ENCODE results near the gene CLNK. TPM values are rescaled to one million over a fixed set of nuclear protein-coding genes. Genes with fewer than 3 reads are reported as not detected.

The CLNK gene
- polyA plus RNA-seq, 3 donors: 0.61 to 1.4 (median 0.95) TPM

DNA sequence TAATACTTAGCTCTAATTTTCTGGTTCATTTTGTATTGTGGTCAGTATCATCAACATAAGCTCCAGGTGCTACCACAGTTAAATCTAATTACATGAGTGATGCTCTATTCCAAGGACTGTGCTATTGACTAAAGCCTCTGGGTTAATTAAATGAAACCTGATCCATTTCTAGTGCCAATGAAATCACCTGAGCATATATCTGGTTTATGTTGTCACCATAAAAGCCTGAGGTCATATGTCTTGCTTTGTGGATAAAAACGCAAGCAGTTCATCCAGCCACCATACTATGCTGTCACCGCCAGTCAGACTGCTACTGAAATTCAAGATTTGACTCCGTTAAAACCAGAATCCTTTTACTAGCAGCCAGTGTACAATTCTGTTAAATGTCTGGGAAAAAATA, 163.1 kb downstream of the CLNK start:
- no peak for DNase-seq

- DNase-seq: no peak
These were observed 174.8 kb downstream of the CLNK start for GRCh38 chr4:10509733-10510132.

DNA sequence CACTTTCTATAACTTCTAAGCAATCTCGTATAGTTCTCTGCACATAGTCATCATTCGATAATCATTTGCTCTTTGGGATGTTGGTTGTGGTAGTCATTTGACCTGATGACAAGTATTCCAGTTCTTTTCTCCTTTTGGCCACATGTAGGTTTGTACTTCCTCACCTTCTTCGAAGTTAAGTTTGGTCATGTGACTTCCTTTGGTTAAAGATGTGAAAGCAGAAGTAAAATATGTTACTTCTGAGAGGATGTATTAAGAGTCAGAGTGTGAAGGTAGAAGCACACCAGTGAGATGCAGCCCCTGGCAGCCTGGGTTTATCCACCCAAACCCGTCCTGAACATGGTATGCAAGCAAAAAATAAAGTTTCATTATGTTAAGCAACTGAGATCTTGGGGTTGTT, 178.5 kb downstream of the CLNK start:
- no peak for DNase-seq

- no peak for DNase-seq
These were observed 179.9 kb downstream of the CLNK start for GRCh38 chr4:10504570-10505179.

- no peak for DNase-seq
These were observed 181.9 kb downstream of the CLNK start for GRCh38 chr4:10502717-10503116.

DNA sequence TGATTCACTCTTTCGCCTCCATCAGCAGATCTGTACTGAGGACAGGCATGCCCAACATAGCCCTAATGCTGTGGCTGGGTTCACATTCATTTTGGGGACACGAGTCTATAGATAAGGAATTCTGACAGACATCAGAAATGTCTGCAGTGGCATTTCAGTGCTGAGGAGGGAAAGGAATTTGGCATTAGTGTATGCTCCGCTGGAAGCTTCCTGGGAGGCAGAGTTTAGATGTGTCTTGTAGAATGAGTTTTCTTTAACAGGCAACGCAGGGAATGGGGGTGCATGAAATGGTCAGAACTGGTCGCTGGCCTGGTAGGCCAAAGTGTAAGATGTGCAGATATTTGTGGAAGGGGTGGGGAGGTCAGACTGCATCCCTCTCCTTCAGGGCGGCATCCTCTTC, 183.8 kb downstream of the CLNK start:
- no peak for DNase-seq

DNA sequence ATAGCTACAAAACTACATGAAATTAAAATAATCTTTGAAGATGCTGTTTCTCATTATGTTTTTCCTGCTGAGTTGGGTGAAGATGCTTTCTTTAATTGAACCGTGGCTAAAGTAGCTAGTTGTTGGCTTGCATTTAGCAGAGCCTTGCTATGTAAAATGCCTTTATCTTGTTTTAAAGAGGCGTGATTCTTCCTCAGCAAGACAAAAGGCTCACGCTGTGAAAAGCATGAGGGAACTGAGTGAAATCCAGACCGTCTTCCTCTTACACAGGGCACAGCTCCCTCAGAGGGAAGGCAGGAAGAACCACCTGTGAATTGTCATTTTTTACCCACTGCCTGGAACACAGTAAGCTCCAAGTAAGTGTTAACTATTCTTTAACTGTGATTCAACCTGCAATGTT, 188.4 kb downstream of the CLNK start:
- DNase-seq: no peak

- DNase-seq: no peak
These were observed 188.9 kb downstream of the CLNK start for GRCh38 chr4:10495651-10496050.

- no peak for DNase-seq
These were observed 192.1 kb downstream of the CLNK start for GRCh38 chr4:10492464-10492863.

GRCh38 chr4:10491401-10491800, 193.2 kb downstream of the CLNK start:
- no peak for DNase-seq

- no peak for DNase-seq
These were observed 193.6 kb downstream of the CLNK start for GRCh38 chr4:10490996-10491395.

DNA sequence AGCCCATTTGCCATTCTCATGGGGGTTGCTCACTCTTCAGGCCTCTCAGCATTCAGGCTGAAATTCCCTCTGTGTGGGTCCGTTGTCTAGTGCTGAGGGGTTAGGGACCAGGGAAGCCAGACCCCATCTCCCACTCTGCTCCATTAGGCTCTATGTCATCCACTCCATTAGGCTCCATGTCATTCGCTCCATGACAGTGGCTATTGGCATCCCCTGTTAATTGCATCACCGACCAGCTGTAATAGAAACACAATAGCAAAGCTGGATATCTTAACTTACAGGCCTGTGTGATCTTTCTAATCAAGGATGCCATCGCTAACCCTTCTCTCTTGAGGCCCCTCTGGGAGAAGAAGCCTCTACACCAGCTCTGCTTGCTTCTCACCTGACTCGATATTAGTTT, 201.7 kb downstream of the CLNK start:
- DNase-seq: no peak

DNA sequence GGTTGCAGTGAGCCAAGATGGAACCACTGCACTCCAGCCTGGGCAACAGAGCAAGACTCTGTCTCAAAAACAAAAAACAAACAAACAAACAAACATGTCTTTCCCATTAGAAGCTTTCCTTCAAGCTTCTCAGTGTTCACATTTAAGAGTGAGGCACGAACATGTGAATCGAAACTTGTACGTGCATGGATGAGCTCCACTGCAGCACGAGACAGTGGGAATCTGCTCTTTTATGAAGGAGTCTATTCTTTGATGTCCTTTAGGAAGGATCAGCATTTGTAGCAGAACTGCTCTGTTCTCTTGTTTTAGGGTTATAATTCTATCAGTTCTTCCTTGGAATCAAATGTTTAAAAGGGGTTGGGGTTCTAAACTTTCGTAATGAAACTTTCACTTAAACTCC, 204.0 kb downstream of the CLNK start:
- DNase-seq: no peak

- no peak for DNase-seq
These were observed 205.9 kb downstream of the CLNK start for GRCh38 chr4:10478621-10479020.

GRCh38 chr4:10470505-10470904, 214.1 kb downstream of the CLNK start:
- DNase-seq: no peak

- no peak for DNase-seq
These were observed 218.4 kb downstream of the CLNK start for GRCh38 chr4:10466161-10466560.

DNA sequence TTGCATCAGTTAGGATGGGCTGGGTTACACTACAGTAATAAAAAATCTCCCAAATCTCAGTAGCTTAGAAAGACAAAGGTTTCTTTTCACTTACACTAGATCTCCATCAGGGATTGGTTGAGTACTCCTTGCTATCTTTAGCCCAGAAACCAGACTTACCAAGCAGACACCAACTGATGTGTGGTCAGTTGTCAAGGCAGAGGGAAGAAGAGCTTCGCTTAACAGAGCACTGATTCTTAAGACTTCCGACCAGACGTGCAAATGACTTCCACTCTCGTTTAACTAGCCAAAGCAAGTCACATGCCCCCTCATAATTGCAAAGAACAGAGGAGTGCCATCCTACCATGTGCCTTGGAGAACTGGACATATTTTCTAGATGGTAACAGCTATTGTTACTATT, 221.7 kb downstream of the CLNK start:
- DNase-seq: no peak

GRCh38 chr4:10461850-10462400, 222.6 kb downstream of the CLNK start:
- no peak for DNase-seq

DNA sequence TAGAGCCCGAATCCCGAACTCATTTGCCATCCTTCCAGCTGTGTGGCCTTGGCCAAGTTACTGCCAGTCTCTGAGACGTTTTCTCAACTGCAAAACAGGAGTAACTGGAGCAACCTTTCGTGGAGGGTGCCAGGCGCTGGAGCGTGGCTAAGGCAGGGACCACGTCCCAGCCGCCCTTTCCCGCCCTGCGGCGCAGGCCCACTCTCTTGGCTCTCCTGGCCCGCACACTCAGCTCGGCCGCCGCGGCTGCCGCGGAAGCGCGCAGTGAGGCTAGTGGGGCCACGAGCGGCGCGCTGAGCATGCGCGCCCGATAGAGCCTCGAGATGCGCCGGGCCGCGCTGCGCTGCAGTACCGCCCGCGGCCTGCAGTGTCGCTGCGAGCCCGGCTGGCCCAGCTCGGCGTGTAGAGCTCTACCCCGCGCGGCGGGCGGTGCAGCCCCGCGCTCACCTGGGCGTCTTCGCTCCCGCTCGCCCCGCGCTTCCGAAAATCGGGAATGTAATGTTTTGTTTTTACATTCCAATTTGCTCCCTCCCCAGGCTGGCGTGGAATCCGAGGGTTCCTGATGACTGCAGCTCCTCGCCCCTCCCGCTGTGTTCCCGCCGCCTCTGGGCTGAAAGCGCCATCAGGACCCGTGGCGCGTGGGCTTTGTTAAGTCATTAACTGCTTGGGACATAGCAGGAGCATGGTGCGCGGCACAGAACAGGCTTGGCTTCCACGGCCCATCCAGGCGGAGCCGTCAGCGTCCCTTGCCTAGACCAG, 223.3 kb downstream of the CLNK start:
- peak; percentile 73 for DNase-seq

- no peak for DNase-seq
These were observed 224.1 kb downstream of the CLNK start for GRCh38 chr4:10460313-10461047.

DNA sequence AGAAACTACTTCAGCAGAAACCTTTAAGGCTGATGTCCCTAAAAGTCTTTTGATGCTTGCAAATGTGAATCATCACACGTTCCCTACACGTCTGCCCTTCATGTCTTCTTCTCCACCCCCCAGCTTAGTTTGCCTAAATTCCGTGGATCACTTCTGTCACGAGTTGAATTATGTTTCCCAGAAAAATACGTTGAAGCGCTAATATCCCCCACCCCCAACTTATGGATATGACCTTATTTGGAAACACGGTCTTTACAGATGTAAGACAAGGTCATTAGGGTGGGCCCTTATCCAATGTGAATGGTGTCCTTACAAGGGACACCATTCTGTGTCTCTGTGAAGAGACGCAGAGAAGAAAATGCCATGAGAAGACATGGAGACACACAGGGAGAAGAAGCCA, 225.3 kb downstream of the CLNK start:
- DNase-seq: no peak

- no peak for DNase-seq
These were observed 226.4 kb downstream of the CLNK start for GRCh38 chr4:10458177-10458576.

DNA sequence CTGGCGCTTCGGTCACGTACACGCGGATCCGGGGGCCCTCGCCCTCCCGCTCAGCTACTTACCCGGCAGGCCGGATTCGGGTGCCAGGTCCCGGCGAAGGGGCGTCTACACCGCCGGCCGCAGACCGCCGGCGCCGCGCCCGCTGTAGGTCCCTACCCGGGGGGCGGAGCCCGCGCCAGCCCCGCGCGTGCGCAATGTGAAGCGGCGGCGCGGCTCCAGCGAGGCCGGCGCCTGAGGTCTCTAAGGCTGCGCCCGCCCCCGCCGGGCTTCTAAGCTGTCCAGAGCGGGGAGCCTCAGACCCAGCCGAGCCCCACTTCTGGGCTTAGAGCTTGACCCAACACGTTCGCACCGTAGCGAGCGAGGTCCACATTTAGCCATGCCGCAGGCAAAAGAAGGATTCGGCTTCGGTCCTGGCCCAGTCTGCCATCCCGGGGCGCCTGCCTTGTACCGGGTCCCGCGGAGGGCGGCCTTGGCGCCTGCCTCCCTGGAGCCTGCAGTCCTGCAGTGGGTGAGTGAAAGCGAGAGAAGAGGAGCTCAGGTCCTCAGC, 227.2 kb downstream of the CLNK start, which contains the start of gene ZNF518B:
TSS of gene ZNF518B (minus strand) at position 172 of the 547 bp plus-strand sequence. CDS start 11,098 bp downstream, outside the sequence.
- peak; percentile 73 for DNase-seq
